GM21529 (cell line): ENCODE measurements around the gene TRPT1.

Experiments
- ATAC-seq: cut with Tn5 transposase; IDR thresholded peaks from one replicate; pipeline ENCODE4 v1.9.1; 2021; ENCODE audit not compliant: unreplicated experiment

Gene TRPT1

DNA sequence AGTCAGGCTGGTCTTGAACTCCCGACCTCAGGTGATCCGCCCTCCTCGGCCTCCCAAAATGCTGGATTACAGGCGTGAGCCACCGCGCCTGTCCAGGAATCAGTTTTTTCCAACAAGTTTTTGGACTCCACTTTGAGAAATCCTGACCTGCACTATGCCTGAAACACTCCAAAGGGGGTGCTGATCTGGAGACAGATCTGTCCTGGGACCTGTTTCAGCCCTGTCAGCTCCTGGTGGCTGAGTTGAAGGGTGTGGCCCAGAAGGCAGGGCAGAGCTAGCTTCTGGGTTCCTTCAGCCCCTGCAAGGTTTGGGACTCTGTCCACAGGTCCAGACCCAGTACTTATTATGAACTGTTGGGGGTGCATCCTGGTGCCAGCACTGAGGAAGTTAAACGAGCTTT, 5.6 kb upstream of the TRPT1 start:
- no peak for ATAC-seq

DNA sequence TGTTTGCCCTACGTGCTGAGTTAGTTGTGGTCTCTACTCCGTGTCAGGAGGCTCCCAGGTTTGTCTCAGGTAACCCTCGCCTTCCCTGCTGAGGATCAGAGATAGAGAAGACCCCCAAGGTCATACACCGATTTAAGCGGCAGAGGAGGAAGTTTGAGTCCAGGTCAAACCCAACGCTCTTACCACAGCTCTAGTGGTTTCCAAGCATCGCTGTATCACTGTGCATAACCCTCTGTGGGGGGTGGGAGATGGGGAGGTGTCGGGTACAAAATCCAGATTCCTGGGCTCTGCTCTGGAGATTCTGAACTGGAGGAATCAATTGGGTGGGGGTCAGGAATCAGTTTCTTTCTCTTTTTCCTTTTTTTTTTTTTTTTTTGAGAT, 5.0 kb upstream of the TRPT1 start:
- no peak for ATAC-seq

DNA sequence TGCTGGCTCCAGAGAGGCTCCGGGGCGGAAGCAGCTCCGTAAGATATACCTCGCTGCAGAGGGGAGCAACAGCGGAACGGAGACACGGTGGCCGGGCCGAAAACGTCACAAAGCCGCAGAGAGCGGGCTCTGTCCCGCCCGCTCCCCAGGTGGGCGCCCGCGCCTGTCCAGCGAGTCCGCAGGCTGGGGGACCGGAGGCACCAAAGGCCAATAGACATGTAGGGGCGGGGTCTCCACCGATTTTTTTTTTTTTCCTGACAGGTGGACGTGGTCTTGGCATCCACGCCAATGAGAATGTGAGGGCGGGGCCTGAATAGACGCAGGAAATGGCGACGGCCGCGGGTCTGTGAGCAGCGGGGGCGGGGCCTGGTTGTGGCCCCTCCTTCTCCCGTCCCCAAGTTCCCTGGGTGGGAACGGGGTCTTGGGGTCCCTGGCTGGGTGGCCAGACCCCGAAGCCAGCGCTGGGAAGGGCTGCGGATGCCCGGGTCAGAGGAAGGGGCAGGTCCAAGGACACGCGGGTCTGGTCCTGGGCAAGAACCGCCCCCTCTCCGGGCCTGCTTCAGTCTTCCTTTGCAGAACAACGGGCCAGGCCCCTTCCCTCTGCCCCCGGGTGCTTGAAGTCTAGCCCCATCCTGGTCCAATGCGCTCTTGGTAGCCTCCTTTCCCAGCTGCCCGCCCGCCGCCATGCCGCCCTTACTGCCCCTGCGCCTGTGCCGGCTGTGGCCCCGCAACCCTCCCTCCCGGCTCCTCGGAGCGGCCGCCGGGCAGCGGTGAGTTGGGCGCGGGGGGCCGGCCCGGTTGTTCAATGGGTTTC, 4.4 kb upstream of the TRPT1 start, which contains the start of gene DNAJC4:
Gene DNAJC4 (plus strand): TSS at position 378 of the 814 bp plus-strand sequence. CDS start 307 bp downstream, at position 685.
- ATAC-seq: peak; percentile 43

DNA sequence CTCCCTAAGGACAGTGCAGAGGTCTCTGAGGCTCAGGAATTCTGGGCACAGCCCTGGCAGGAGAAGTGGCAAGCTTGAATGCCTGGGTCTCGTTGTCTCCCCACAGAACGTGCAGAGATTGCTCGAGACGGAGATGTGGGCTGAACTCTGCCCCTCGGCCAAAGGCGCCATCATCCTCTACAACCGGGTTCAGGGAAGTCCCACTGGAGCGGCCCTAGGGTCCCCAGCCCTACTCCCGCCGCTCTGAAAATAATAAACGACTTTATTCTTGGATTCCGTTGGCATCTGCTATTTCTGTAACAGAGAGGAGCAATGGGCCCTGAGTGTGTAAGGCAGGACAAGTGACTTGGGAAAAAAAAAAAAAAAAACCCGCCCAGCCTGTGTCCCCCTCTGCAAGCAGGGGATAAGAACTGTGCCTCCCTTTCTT, 3.8 kb upstream of the TRPT1 start:
- no peak for ATAC-seq

DNA sequence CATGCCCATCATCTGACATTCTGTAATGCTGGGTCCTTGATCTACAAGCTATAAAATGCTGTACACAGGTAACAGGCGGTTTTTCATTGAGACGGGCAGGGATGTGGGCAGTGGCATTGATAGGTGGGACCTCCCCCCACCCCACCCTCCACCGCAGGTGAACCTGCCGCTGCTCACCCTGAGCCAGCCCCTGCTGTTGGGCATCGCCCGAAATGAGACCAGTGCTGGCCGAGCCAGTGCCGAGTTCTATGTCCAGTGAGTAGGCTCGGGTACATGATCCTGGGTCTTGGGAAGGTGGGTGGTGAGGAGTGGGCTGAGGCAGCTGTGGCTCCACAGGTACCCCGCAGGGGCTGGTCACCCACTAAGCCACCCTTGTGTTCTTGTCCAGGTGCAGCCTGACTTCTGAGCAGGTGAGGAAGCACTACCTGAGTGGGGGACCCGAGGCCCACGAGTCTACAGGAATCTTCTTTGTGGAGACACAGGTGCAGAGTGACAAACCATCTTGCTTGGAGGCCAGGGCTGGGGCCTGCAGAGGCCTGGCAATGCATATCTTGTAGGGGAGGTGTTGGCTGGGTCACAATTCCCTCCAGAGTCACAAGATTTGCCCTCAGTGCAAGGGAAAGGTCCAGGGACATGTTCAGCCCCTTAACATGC, 3.2 kb upstream of the TRPT1 start:
- no peak for ATAC-seq

DNA sequence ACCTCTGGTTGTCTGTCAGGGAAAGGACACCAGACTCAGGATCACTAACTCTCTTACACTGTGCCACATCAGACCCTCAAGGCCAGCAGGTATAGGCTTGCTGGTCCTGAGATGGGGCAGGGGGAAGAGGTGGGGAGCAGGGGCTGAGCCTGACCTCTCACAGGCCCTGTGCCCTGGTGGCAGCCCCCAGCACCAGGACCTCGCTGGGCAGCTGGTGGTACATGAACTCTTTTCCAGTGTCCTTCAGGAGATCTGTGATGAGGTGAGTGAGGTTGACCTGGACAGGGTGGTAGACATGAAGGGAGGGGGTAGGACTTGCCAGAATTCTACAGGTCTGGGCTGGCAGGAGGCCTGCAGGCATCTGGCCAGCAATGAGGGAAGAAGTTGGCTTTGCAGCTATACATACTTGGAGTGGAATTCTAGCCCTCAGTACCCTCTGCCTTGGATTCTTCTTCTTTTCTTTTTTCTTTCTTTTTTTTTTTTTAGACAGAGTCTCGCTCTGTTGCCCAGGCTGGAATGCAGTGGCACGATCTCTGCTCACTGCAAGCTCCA, 1.5 kb upstream of the TRPT1 start:
- no peak for ATAC-seq

DNA sequence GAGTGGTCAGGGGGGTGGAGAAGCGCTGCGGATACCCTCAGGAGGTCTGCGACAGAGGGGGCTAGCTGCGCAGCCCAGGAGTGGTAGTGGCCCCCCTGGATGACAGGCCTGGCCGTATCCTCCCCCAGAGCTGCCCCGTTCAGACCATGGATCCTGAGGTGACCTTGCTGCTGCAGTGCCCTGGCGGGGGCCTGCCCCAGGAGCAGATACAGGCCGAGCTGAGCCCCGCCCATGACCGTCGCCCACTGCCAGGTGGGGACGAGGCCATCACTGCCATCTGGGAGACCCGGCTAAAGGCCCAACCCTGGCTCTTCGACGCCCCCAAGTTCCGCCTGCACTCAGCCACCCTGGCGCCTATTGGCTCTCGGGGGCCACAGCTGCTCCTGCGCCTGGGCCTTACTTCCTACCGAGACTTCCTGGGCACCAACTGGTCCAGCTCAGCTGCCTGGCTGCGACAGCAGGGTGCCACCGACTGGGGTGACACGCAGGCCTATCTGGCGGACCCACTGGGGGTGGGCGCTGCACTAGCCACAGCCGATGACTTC, 593 bp upstream of the TRPT1 start:
- peak; percentile 38 for ATAC-seq

DNA sequence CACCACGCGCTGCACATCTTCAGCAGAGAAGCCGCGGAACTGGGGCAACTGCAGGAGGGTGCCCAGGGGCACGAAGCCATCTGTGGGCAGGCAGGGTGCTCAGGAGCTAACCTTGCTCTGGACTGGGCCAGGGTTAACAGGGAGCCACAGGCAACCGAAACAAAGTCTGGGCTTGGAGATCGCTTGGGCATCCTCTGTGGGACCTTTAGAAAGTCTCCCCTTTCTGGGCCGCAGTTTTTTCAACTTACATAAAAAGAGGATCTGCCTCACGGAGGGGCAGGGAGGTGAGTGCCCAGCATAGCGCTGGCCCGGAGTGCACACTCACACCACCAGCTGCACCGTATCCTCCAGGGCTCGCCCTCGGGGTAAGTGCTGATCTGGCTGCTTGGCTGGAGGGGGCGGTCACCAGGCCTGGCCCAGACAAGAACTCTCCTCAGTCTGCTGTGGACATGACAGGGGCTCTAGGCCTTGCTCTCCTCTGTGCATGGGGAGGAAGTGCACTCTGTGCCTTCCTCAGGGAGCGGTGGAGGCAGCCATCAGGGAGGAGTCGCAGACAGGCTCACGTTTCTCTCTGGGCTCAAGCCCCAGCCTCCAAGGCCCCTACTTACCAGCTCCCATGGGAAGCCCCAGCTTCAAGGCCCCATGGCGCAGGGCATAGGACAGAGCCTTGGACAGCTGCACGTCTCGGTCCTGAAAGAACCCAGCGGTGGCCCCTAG, 937 bp downstream of the TRPT1 start:
- ATAC-seq: no peak

DNA sequence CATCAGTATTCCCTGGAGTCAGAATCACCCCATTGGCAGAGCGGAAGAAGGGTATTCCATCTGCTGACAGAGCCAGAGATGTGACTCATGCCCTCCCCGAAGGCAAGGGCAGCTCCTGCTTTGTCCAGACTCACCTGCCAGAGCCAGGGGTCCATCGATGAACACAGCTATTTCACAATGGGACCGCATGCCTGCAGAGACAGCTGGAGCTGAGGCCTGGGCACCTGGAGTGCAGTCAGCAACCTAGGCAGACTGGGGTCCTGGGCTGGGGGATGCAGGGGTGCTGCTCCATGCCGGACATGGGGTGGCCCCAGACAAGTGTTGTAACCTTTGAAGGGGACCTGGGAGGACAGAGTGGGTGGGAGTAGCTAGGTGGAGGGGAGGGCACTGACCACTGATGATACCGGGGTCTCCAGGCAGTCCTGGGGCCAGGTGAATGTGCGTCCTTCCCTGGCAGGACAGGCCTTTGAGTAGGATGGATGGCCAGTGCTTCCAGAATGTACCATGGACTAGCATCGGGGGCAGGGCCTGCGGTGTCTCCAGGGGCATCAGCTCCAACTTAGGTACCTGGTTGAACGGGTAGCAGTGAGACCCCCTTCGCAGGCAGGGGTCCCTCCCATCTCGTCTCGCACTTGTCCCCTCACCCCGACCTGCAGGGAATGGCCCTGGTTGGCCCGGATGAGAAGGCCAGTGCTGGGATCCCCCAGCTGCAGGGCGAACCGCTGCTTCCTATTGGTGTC, 1.7 kb downstream of the TRPT1 start:
- no peak for ATAC-seq

DNA sequence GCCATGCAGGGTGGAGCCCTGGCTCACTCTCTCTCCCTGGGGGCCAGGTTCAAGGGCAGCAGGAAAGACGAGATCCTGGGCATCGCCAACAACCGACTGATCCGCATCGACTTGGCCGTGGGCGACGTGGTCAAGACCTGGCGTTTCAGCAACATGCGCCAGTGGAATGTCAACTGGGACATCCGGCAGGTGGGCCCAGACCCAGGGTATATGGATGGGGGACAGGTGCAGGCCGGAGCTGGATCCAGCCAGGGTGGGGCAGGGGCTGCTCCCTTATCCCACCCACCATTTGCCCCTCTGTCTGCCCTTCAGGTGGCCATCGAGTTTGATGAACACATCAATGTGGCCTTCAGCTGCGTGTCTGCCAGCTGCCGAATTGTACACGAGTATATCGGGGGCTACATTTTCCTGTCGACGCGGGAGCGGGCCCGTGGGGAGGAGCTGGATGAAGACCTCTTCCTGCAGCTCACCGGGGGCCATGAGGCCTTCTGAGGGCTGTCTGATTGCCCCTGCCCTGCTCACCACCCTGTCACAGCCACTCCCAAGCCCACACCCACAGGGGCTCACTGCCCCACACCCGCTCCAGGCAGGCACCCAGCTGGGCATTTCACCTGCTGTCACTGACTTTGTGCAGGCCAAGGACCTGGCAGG, 2.9 kb downstream of the TRPT1 start:
- ATAC-seq: no peak

DNA sequence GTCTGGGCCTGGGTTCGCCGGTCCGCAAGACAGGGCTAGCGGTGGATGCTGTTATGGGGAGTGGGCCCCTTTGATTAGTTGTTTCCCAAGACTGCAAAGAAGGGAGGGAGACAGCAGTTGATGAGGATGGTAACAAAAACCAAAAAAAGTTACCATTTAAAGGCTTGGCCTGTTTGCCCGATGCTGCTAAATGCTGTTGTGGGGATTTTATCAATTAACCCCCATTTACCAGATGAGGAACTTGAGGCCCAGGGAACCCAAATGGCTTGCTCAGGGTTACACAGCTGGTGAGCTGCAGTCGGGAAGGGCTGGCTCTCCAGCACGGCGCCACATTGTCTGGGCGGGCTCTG, 3.4 kb downstream of the TRPT1 start:
- no peak for ATAC-seq

DNA sequence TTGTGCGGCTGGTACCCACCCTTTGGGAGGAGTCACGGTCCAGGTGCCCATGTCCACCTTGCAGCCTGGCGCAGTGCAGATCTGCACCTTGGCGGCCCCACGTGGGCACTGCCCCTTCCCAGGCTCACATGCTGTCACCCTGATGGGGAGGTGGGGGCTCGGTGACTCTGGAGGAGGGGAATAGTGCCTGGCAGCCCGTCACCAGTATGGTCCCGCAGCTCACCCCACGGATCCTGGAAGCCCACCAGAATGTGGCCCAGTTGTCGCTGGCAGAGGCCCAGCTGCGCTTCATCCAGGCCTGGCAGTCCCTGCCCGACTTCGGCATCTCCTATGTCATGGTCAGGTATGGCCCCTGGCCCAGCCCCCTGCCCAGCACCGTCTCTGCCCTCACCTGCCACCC, 5.2 kb downstream of the TRPT1 start:
- no peak for ATAC-seq

DNA sequence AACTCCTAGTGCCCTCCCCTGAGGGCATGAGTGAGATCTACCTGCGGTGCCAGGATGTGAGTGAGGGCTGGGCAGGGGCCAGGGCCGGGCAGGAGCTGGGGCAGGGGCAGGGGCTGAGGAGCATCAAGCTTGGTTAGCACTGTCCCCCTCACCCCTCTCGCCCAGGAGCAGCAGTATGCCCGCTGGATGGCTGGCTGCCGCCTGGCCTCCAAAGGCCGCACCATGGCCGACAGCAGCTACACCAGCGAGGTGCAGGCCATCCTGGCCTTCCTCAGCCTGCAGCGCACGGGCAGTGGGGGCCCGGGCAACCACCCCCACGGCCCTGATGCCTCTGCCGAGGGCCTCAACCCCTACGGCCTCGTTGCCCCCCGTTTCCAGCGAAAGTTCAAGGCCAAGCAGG, 5.7 kb downstream of the TRPT1 start:
- no peak for ATAC-seq

DNA sequence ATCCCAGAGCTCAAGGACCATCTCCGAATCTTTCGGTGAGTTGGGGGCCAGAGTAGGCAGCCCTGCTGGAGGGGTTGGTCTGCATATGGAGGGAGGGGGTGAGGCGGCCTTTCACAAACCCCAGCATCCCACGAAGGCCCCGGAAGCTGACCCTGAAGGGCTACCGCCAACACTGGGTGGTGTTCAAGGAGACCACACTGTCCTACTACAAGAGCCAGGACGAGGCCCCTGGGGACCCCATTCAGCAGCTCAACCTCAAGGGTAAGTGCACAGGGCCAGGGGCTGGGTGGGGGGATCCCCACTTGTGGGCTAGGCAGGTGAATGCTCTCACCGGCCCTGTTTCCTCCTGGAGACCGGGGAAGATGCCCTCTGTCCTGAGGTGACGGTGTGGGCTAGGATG, 6.2 kb downstream of the TRPT1 start:
- no peak for ATAC-seq

DNA sequence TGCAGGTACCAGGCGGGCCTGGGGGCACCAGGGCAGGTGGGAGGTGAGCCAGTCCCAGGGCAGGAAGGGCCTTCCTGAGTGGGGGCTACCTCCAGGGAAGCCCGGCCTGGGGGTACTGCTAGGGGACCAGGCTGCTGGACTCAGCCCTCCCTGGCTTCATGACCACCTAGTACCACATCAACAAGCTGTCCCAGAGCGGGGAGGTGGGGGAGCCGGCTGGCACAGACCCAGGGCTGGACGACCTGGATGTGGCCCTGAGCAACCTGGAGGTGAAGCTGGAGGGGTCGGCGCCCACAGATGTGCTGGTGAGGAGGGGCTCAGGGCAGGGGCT, 6.7 kb downstream of the TRPT1 start:
- no peak for ATAC-seq

DNA sequence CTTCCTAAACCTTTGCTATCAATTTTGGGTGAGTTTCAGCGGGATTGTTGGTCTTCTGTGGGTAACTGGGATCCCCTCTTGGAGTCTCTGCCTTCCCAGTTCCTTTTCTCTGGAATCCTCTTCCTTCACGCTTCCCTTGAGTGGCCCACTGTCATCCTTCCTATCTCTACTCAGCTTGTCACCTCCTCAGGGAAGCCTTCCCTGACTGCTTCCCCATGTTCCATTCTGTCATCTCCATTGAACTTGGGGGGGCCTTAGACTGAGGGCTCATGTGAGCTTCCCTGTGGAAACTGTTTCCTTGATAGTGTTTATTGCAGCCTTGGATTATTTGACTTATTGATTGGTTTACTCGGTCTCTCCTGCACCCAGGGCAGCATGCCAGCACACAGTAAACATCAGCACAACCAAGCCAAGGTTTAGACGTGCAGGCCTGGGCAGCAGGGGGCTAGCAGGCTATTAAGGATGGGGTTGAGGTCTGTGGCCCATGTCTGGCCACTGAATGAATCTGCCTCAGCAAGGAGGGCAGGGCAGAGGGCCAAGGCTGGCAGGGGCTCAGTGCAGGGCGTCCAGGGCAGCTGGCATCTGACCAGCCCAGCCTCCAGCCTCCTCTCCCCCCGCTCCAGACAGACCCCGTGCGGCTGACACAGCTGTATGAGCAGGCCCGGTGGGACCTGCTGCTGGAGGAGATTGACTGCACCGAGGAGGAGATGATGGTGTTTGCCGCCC, 7.2 kb downstream of the TRPT1 start:
- ATAC-seq: no peak

DNA sequence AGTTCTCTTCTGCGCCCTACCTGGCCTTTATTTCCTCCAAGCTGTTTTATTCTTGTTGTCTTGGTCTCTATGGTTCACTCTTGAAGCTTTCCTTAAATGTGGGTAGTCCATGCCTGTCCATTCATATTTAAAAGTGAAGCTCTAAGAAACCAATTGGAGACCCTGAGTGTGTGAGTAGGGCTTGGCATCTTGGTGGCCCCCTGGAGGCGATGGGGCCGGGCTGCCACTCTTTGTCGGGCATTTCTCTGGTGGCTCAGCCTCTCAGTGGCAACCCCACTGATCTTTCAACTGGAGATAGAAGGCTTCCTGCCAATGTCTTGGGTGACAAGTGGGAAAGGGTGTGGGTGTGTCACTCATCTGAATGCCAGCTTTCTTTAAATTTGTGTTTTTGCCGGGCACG, 9.1 kb downstream of the TRPT1 start:
- ATAC-seq: no peak

DNA sequence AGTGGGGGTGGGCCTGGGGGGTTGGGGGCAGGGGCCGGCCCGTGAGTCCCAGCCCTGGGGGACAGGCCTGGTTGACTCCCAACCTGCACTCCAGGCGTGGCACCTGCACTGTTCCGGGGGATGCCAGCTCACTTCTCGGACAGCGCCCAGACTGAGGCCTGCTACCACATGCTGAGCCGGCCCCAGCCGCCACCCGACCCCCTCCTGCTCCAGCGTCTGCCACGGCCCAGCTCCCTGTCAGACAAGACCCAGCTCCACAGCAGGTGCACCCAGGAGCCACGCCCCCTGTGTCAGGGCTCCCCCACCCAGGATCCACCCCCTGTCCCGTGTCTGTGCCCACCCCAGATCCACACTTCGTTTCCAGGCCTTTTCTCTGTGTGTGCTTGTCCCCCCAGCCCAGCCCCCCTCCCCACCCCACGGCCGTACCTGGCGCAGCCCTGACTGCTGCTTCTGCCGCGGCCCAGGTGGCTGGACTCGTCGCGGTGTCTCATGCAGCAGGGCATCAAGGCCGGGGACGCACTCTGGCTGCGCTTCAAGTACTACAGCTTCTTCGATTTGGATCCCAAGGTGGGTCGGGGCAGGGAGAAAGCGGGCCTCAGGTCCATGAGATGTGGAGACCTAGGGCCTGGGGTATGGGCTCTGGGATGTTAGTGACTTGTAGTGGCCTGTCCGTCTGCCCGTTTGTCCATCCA, 14.7 kb downstream of the TRPT1 start:
- ATAC-seq: no peak
